Stimulated activated naive CD8-positive, alpha-beta T cell treated with anti-CD3 and anti-CD28 coated beads, Interleukin-15, Interleukin-2, amounts not matched to agents 100 U/mL and 50 U/mL, for 24 hours (primary cell): ENCODE measurements around the gene ACLY.
"Not testable (repeated sequence)": the region's sequence is repeated elsewhere in the genome, so short reads cannot be mapped to it uniquely, and the experiment has no call there.

ENCODE experiments used
- ATAC-seq: fragments of 150-1000 bp; cut with Tn5 transposase; one replicate; pipeline ENCODE4 v1.10.0; 2021
- DNase-seq: peaks from one replicate; pipeline ENCODE4 v3.0.0; 2021

The ACLY gene

GRCh38 chr17:41829961-41830360 is 88.8 kb downstream of the ACLY start:
- not testable (repeated sequence) for ATAC-seq, DNase-seq

GRCh38 chr17:41825175-41825845 is 93.4 kb downstream of the ACLY start:
- ATAC-seq (no peak), DNase-seq (no peak)

- ATAC-seq (no peak), DNase-seq (no peak)
Observed at GRCh38 chr17:41824086-41824485, 94.7 kb downstream of the ACLY start.

GRCh38 chr17:41823580-41823979 is 95.2 kb downstream of the ACLY start:
- DNase-seq (no peak), ATAC-seq (no peak)

GRCh38 chr17:41823141-41823524 is 95.6 kb downstream of the ACLY start:
- DNase-seq (no peak), ATAC-seq (no peak)

GRCh38 chr17:41822216-41823140 is 96.3 kb downstream of the ACLY start:
- DNase-seq (no peak), ATAC-seq (no peak)

GRCh38 chr17:41821776-41822175 is 97.0 kb downstream of the ACLY start:
- ATAC-seq (no peak), DNase-seq (no peak)

GRCh38 chr17:41818024-41818423 is 100.7 kb downstream of the ACLY start:
- DNase-seq (no peak), ATAC-seq (no peak)
